Raji (cell line): ENCODE data around the gene REV3L.

ENCODE experiments used
- POLR2A ChIP-seq: IDR thresholded peaks from 2 replicates; pipeline ENCODE4 v1.6.1; 2011; ENCODE audit warnings: low read depth, low read length, control low read depth; ENCODE audit not compliant: insufficient read depth

Gene REV3L

GRCh38 chr6:111280445-111280955, 202.5 kb downstream of the REV3L start:
- TF ChIP-seq POLR2A, result no peak

- no peak for TF ChIP-seq POLR2A
Measured at GRCh38 chr6:111278731-111279130, 204.3 kb downstream of the REV3L start.

- no peak for TF ChIP-seq POLR2A
Measured at GRCh38 chr6:111277819-111278218, 205.2 kb downstream of the REV3L start.

- TF ChIP-seq POLR2A, result no peak
Measured at GRCh38 chr6:111276736-111277135, 206.3 kb downstream of the REV3L start.

GRCh38 chr6:111276335-111276734, 206.7 kb downstream of the REV3L start:
- TF ChIP-seq POLR2A, result no peak

- TF ChIP-seq POLR2A, result no peak
Measured at GRCh38 chr6:111274593-111275217, 208.3 kb downstream of the REV3L start.

- TF ChIP-seq POLR2A, result no peak
Measured at GRCh38 chr6:111270121-111270520, 212.9 kb downstream of the REV3L start.

GRCh38 chr6:111269401-111269970, 213.5 kb downstream of the REV3L start:
- TF ChIP-seq POLR2A, result no peak

GRCh38 chr6:111267764-111268333, 215.2 kb downstream of the REV3L start:
- no peak for TF ChIP-seq POLR2A

- TF ChIP-seq POLR2A, result no peak
Measured at GRCh38 chr6:111266276-111266675, 216.7 kb downstream of the REV3L start.

- TF ChIP-seq POLR2A, result no peak
Measured at GRCh38 chr6:111265842-111266241, 217.2 kb downstream of the REV3L start.

GRCh38 chr6:111263837-111264236, 219.2 kb downstream of the REV3L start:
- no peak for TF ChIP-seq POLR2A

- no peak for TF ChIP-seq POLR2A
Measured at GRCh38 chr6:111260570-111261298, 222.3 kb downstream of the REV3L start.

GRCh38 chr6:111259089-111259831, 223.8 kb downstream of the REV3L start:
- peak; percentile 97 for TF ChIP-seq POLR2A

- TF ChIP-seq POLR2A, result no peak
Measured at GRCh38 chr6:111258615-111259088, 224.4 kb downstream of the REV3L start.
